H1 (cell line): Measurements from ENCODE around the gene NPC2. TPM values are rescaled to one million over a fixed set of nuclear protein-coding genes. Genes with fewer than 3 reads are reported as not detected.

Source experiments
- ATF2 ChIP-seq: IDR thresholded peaks from 2 replicates; pipeline ENCODE4 v1.6.1; 2012; ENCODE audit warnings: low read length, inconsistent platforms
- BCL11A ChIP-seq, 2 experiments: IDR thresholded peaks; one replicate each; pipeline ENCODE4 v1.6.1; 2011; ENCODE audit warnings: low read depth in 2 of 2, low read length in 2 of 2, mild to moderate bottlenecking in 2 of 2
- CHD1 ChIP-seq: IDR thresholded peaks from 2 replicates; pipeline ENCODE4 v1.6.1; 2012; ENCODE audit warnings: low read depth, low read length, improper control_type of control experiment
- CTCF ChIP-seq, 3 experiments: IDR thresholded peaks; 1 replicate in 2 of 3; 2 replicates in 1 of 3; pipeline versions ENCODE4 v1.5.1 to v1.6.1; 2011; ENCODE audit warnings: low read length in 3 of 3, mild to moderate bottlenecking in 3 of 3, inconsistent platforms in 2 of 3, low read depth in 1 of 3, moderate library complexity in 1 of 3; ENCODE audit not compliant: insufficient read depth in 1 of 3; ENCODE audit errors: control extremely low read depth in 1 of 3
- EP300 ChIP-seq, 2 experiments: IDR thresholded peaks; 1 replicate in 1 of 2; 2 replicates in 1 of 2; pipeline ENCODE4 v1.6.1; 2011 to 2012; ENCODE audit warnings: low read depth in 2 of 2, low read length in 2 of 2, mild to moderate bottlenecking in 2 of 2, borderline replicate concordance in 1 of 2, inconsistent platforms in 1 of 2, moderate library complexity in 1 of 2
- HDAC6 ChIP-seq: IDR thresholded peaks from one replicate; pipeline ENCODE4 v1.7.1; 2012; ENCODE audit warnings: low read depth, mild to moderate bottlenecking, inconsistent platforms, low read length, moderate library complexity
- RAD21 ChIP-seq, 2 experiments: IDR thresholded peaks in 1 of 2; conservative IDR thresholded peaks in 1 of 2; 2 replicates each; pipeline ENCODE4 v1.6.1; 2011; ENCODE audit warnings: low read depth in 2 of 2, low read length in 2 of 2, improper control_type of control experiment in 1 of 2, inconsistent platforms in 1 of 2, mild to moderate bottlenecking in 1 of 2, moderate library complexity in 1 of 2
- SIN3A ChIP-seq, 2 experiments: IDR thresholded peaks in 1 of 2; conservative IDR thresholded peaks in 1 of 2; 2 replicates each; pipeline ENCODE4 v1.6.1; 2011 to 2012; ENCODE audit warnings: low read length in 2 of 2, improper control_type of control experiment in 1 of 2, low read depth in 1 of 2, mild to moderate bottlenecking in 1 of 2
- SUZ12 ChIP-seq: fragments of 200-600 bp; sonication (generic); IDR thresholded peaks from 2 replicates; pipeline ENCODE4 v1.6.1; 2012; ENCODE audit warnings: mild to moderate bottlenecking, inconsistent platforms, low read length, moderate library complexity, mixed read lengths
- polyA plus RNA-seq, 7 experiments: library from polyadenylated mRNA; depleted of rRNA in 3 of 7; stranded (reverse) in 5 of 7; unstranded in 2 of 7; fragments of >200 nt in 5 of 7; fragments of 200-250 nt in 2 of 7; gene quantifications; 1 replicate in 5 of 7; 2 replicates in 1 of 7; 4 replicates in 1 of 7; pipeline versions ENCODE4 v1.2.1 to v1.2.3, GENCODE V29; 2011 to 2013; ENCODE audit warnings: missing spikeins in 2 of 7, mixed read lengths in 2 of 7
- total RNA-seq: library from RNA; stranded (reverse); fragmentation: NEBNext Ultra II Directional; extraction: Animal tissue kit (Norgen Biotek cat#: 25700); gene quantifications from 2 replicates; pipeline ENCODE4 v1.2.1, GENCODE V29; 2021

The NPC2 gene
- total and polyA plus RNA-seq, 2 of the 8 experiments (the other 6 are each of a cell fraction or from before 2014, with no cell fraction given) = 178 to 258 TPM

- TF ChIP-seq HDAC6 (no peak), BCL11A (IDR thresholded peaks at IDR 0.05; ENCODE audit: low read depth in 2 of 2, low read length in 2 of 2) (no peak), CHD1 (no peak), SIN3A (conservative IDR thresholded peaks at IDR 0.05 in 1 of 2, IDR thresholded peaks at IDR 0.05 in 1 of 2; ENCODE audit: low read depth in 1 of 2, low read length in 2 of 2) (peak in 1 of 2 experiments; percentile 55; a peak in 1 of 4 replicates), RAD21 (IDR thresholded peaks at IDR 0.05 in 1 of 2, conservative IDR thresholded peaks at IDR 0.05 in 1 of 2; ENCODE audit: low read depth in 2 of 2, low read length in 2 of 2) (peak; percentile 76 to 85), CTCF (IDR thresholded peaks at IDR 0.05; ENCODE audit: control extremely low read depth in 1 of 3, insufficient read depth in 1 of 3, low read depth in 1 of 3, low read length in 3 of 3) (peak in 2 of 3 experiments; percentile 88 to 94; a peak in 3 of 4 replicates), SUZ12 (no peak), EP300 (IDR thresholded peaks at IDR 0.05; ENCODE audit: borderline replicate concordance in 1 of 2, low read depth in 2 of 2, low read length in 2 of 2) (no peak), ATF2 (peak; percentile 66; the same call in 1 of the 2 replicates)
Observed at GRCh38 chr14:74501135-74501614, 8.1 kb upstream of the NPC2 start (continued).
